GM12892 (cell line): ENCODE data around the gene MYCBP2.

Source experiments
- POLR2A ChIP-seq: IDR thresholded peaks from 2 replicates; pipeline ENCODE4 v1.6.1; 2011; ENCODE audit warnings: low read depth, low read length, control low read depth
- POLR2AphosphoS5 ChIP-seq: IDR thresholded peaks from 2 replicates; pipeline ENCODE4 v1.6.1; 2011; ENCODE audit warnings: low read depth, low read length, control low read depth
- TAF1 ChIP-seq: IDR thresholded peaks from 2 replicates; pipeline ENCODE4 v1.6.1; 2011; ENCODE audit warnings: low read depth, mild to moderate bottlenecking, control low read depth, low read length, borderline replicate concordance

- no peak for TF ChIP-seq POLR2AphosphoS5
- no peak for TF ChIP-seq POLR2A
- TF ChIP-seq TAF1: no peak
These were observed 10.3 kb upstream of the MYCBP2 start for GRCh38 chr13:77337159-77337558.
